B cell (primary cell): ENCODE data around the gene TTF1. TPM values are rescaled to one million over a fixed set of nuclear protein-coding genes. Genes with fewer than 3 reads are reported as not detected.

Source experiments
- ATAC-seq: fragments of 200-7000 bp; cut with Tn5 transposase; one replicate; pipeline ENCODE4 v1.10.0; 2021; ENCODE audit warnings: low read depth, mild to moderate bottlenecking, moderate number of reproducible peaks, moderate library complexity
- CTCF ChIA-PET: fragments of 350-600 bp; sonication (Branson Sonifier 250); formaldehyde crosslinking; loops from one replicate; lab custom pipeline; 2021; ENCODE audit warnings: antibody characterized with exemption, inconsistent platforms; lab: Charles Lee
- POLR2A ChIA-PET: fragments of 350-600 bp; sonication (Branson Sonifier 250); formaldehyde crosslinking; loops from one replicate; lab custom pipeline; 2021; ENCODE audit warnings: antibody characterized with exemption; lab: Charles Lee
- DNase-seq: peaks from one replicate; pipeline ENCODE4 v3.0.0; 2013
- H2AFZ ChIP-seq: 2 replicates; pipeline ENCODE4 v1.6.1; 2012; ENCODE audit warnings: mild to moderate bottlenecking, low read depth, low read length; ENCODE audit not compliant: insufficient read depth, poor library complexity, severe bottlenecking
- H3K27ac ChIP-seq, 2 donors: 1 replicate in 1 of 2; 2 replicates in 1 of 2; pipeline ENCODE4 v1.5.1; 2012 to 2013; ENCODE audit warnings: low read length in 2 of 2, mild to moderate bottlenecking in 2 of 2, moderate library complexity in 1 of 2
- H3K27me3 ChIP-seq, 4 experiments: fragments of 200-600 bp in 1 of 4; sonication (generic) in 1 of 4; replicated peaks in 1 of 4; 1 replicate in 2 of 4; 2 replicates in 2 of 4; pipeline versions ENCODE4 v1.6.1 to v1.7.0; 2013 to 2016; ENCODE audit warnings: low read length in 3 of 4, mild to moderate bottlenecking in 2 of 4, mixed read lengths in 1 of 4, moderate library complexity in 1 of 4; ENCODE audit not compliant: insufficient read depth in 4 of 4, control insufficient read depth in 3 of 4; ENCODE audit errors: control extremely low read depth in 1 of 4
- H3K36me3 ChIP-seq, 2 experiments: replicated peaks in 1 of 2; 1 replicate in 1 of 2; 2 replicates in 1 of 2; pipeline versions ENCODE4 v1.6.1 to v1.7.1; 2013; ENCODE audit warnings: low read length in 1 of 2; ENCODE audit not compliant: insufficient read depth in 2 of 2, control insufficient read depth in 1 of 2; ENCODE audit errors: control extremely low read depth in 1 of 2, extremely low read depth in 1 of 2
- H3K4me1 ChIP-seq, 2 donors: fragments of 200-600 bp in 1 of 2; sonication (generic) in 1 of 2; 1 replicate in 1 of 2; 2 replicates in 1 of 2; pipeline versions ENCODE4 v1.5.1 to v1.6.1; 2013 to 2017; ENCODE audit warnings: low read length in 2 of 2; ENCODE audit not compliant: control insufficient read depth in 2 of 2, insufficient read depth in 2 of 2
- H3K4me2 ChIP-seq: replicated peaks from 2 replicates; pipeline ENCODE3; 2012; ENCODE audit warnings: mild to moderate bottlenecking, low read depth, low read length; ENCODE audit not compliant: poor library complexity, severe bottlenecking
- H3K4me3 ChIP-seq, 5 experiments: fragments of 200-600 bp in 1 of 5; sonication (generic) in 1 of 5; 1 replicate in 3 of 5; 2 replicates in 2 of 5; pipeline versions ENCODE4 v1.5.1 to v1.7.0; 2011 to 2016; ENCODE audit warnings: low read length in 4 of 5, mild to moderate bottlenecking in 4 of 5, low read depth in 2 of 5, control low read depth in 1 of 5, moderate library complexity in 1 of 5; ENCODE audit not compliant: insufficient read depth in 1 of 5; ENCODE audit errors: control extremely low read depth in 1 of 5, extremely low read depth in 1 of 5
- H3K79me2 ChIP-seq: fragments of 200-600 bp; sonication (generic); one replicate; pipeline ENCODE4 v1.6.0; 2016; ENCODE audit warnings: low read length; ENCODE audit not compliant: control insufficient read depth, insufficient read depth
- H3K9ac ChIP-seq: fragments of 200-600 bp; sonication (generic); 2 replicates; pipeline ENCODE4 v1.6.1; 2017; ENCODE audit warnings: mild to moderate bottlenecking, low read length, moderate library complexity
- H3K9me3 ChIP-seq, 3 donors: one replicate each; pipeline versions ENCODE4 v1.6.1 to v1.7.1; 2013; ENCODE audit warnings: low read length in 2 of 3; ENCODE audit not compliant: control insufficient read depth in 2 of 3, insufficient read depth in 1 of 3; ENCODE audit errors: control extremely low read depth in 1 of 3
- H4K20me1 ChIP-seq: 2 replicates; pipeline ENCODE4 v1.6.0; 2012; ENCODE audit warnings: mild to moderate bottlenecking, low read length; ENCODE audit not compliant: insufficient read depth, control insufficient read depth, poor library complexity, severe bottlenecking
- H3K27ac Mint-ChIP-seq: one replicate; pipeline ENCODE4 v1.8.0; 2021; ENCODE audit warnings: mixed read lengths
- H3K27me3 Mint-ChIP-seq: one replicate; pipeline ENCODE4 v1.8.0; 2021; ENCODE audit warnings: mixed read lengths
- H3K4me1 Mint-ChIP-seq: one replicate; pipeline ENCODE4 v1.8.0; 2021; ENCODE audit warnings: mixed read lengths
- H3K4me3 Mint-ChIP-seq: one replicate; pipeline ENCODE4 v1.8.0; 2021; ENCODE audit warnings: mixed read lengths
- H3K9me3 Mint-ChIP-seq: one replicate; pipeline ENCODE4 v1.8.0; 2022; ENCODE audit warnings: mixed read lengths; ENCODE audit not compliant: insufficient read depth
- CTCF ChIP-seq: fragments of 200-600 bp; IDR thresholded peaks from one replicate; pipeline ENCODE4 v1.8.0; 2022; ENCODE audit warnings: antibody characterized with exemption, mild to moderate bottlenecking
- EZH2 ChIP-seq: IDR thresholded peaks from 2 replicates; pipeline ENCODE4 v1.6.1; 2012; ENCODE audit warnings: borderline replicate concordance, low read depth, mild to moderate bottlenecking, moderate library complexity, low read length; ENCODE audit not compliant: insufficient read depth, poor library complexity, severe bottlenecking
- WGBS: methylation state at CpG from one replicate; pipeline ENCODE4 v1.1.5; 2013; ENCODE audit warnings: missing lambda C conversion rate; ENCODE audit not compliant: insufficient coverage; 5-methylcytosine and 5-hydroxymethylcytosine counted together
- intact Hi-C: fragments of 100-400 bp; cut with micrococcal nuclease; formaldehyde crosslinking; loops from one replicate; pipeline ENCODE4 v1.10.0; 2022
- polyA plus RNA-seq: library from polyadenylated mRNA; depleted of rRNA; stranded (reverse); fragments of >200 nt; gene quantifications from 2 replicates; pipeline ENCODE4 v1.2.3, GENCODE V29; 2012
- total RNA-seq, 2 donors: library from RNA; stranded (reverse); fragments of 120-200 nt in 1 of 2; gene quantifications; 1 replicate in 1 of 2; 2 replicates in 1 of 2; pipeline versions ENCODE4 v1.2.3 to v1.2.4, GENCODE V29; 2013 to 2022

Gene TTF1
- total and polyA plus RNA-seq, 2 donors (not counting 1 experiment from before 2014, with no cell fraction given) = 12.3 to 26.3 TPM

- no peak overlapping the region for H3K4me3 ChIP-seq
- no peaks in the 10 kb centered on the region for H3K9me3 ChIP-seq
- no peaks in the 10 kb centered on the region for H3K36me3 ChIP-seq
- DNase-seq = no peak
- 50% methylated on average over 1 of the region's 1 CpG for WGBS
- no peaks in the 10 kb centered on the region for H4K20me1 ChIP-seq
- no peak overlapping the region for H3K27ac Mint-ChIP-seq
- ATAC-seq = no peak
- ChIA-PET POLR2A (no interaction called here), CTCF (no interaction called here)
- TF ChIP-seq CTCF (no peak), EZH2 (no peak)
- H3K27ac ChIP-seq = no peak overlapping the region
- no peaks in the 10 kb centered on the region for H3K4me1 ChIP-seq
- no peak overlapping the region for H3K4me2 ChIP-seq
- H3K9me3 Mint-ChIP-seq = no peaks in the 10 kb centered on the region
- intact Hi-C loops = no loop called here
- peaks cover 48% of the 10 kb centered on the region for H3K27me3 Mint-ChIP-seq
- no peak overlapping the region for H3K4me3 Mint-ChIP-seq
- no peak overlapping the region for H3K9ac ChIP-seq
- no peak overlapping the region for H2AFZ ChIP-seq
- no peaks in the 10 kb centered on the region for H3K79me2 ChIP-seq
- peaks cover 6% of the 10 kb centered on the region for H3K4me1 Mint-ChIP-seq
- peaks cover 0 to 15% (median 6%) of the 10 kb centered on the region in 4 experiments for H3K27me3 ChIP-seq
Observed at GRCh38 chr9:132430998-132431397, 24.4 kb upstream of the TTF1 start.

GRCh38 chr9:132426639-132427414 lies 20.2 kb upstream of the TTF1 start:
- no peaks in the 10 kb centered on the region for H3K4me1 ChIP-seq
- peaks cover 6% of the 10 kb centered on the region for H3K4me1 Mint-ChIP-seq
- ATAC-seq (no peak), DNase-seq (no peak)
- no peaks in the 10 kb centered on the region for H3K79me2 ChIP-seq
- CTCF ChIA-PET = no interaction called here
- no peak overlapping the region for H3K4me2 ChIP-seq
- no peak overlapping the region for H3K27ac ChIP-seq
- H3K27me3 Mint-ChIP-seq = peaks cover 68% of the 10 kb centered on the region
- no peak overlapping the region for H3K4me3 Mint-ChIP-seq
- no peak overlapping the region for H3K9ac ChIP-seq
- no peak for TF ChIP-seq CTCF
- no peak for TF ChIP-seq EZH2
- POLR2A ChIA-PET = no interaction called here
- intact Hi-C loops = no loop called here
- H3K36me3 ChIP-seq = no peaks in the 10 kb centered on the region
- WGBS = 39% methylated on average over 9 of the region's 17 CpGs
- H3K4me3 ChIP-seq = no peak overlapping the region
- no peak overlapping the region for H3K27ac Mint-ChIP-seq
- H3K9me3 Mint-ChIP-seq = no peaks in the 10 kb centered on the region
- H3K27me3 ChIP-seq = peaks cover 0 to 29% (median 8%) of the 10 kb centered on the region in 4 experiments
- no peaks in the 10 kb centered on the region for H3K9me3 ChIP-seq
- H4K20me1 ChIP-seq = no peaks in the 10 kb centered on the region
- no peak overlapping the region for H2AFZ ChIP-seq
